Fibroblast of mammary gland (primary cell): ENCODE measurements around the gene RBBP7.

ENCODE experiments used
- DNase-seq: peaks from one replicate; pipeline ENCODE4 v3.0.0-alpha.2; 2010; ENCODE audit warnings: low read depth
- H3K4me3 ChIP-seq: 2 replicates; pipeline ENCODE4 v1.5.1; 2011; ENCODE audit warnings: low read depth, mild to moderate bottlenecking, low read length, moderate library complexity; ENCODE audit not compliant: control insufficient read depth
- TF ChIP-seq, protein P1 (sequence below): conservative IDR thresholded peaks from 2 replicates; pipeline ENCODE4 v1.5.1; 2011; ENCODE audit warnings: low read depth, low read length, inconsistent platforms; ENCODE audit not compliant: control insufficient read depth, insufficient read depth

The RBBP7 gene

GRCh38 chrX:16842684-16843083, 27.5 kb downstream of the RBBP7 start:
- no peak overlapping the region for H3K4me3 ChIP-seq
- TF ChIP-seq, protein P1, sequence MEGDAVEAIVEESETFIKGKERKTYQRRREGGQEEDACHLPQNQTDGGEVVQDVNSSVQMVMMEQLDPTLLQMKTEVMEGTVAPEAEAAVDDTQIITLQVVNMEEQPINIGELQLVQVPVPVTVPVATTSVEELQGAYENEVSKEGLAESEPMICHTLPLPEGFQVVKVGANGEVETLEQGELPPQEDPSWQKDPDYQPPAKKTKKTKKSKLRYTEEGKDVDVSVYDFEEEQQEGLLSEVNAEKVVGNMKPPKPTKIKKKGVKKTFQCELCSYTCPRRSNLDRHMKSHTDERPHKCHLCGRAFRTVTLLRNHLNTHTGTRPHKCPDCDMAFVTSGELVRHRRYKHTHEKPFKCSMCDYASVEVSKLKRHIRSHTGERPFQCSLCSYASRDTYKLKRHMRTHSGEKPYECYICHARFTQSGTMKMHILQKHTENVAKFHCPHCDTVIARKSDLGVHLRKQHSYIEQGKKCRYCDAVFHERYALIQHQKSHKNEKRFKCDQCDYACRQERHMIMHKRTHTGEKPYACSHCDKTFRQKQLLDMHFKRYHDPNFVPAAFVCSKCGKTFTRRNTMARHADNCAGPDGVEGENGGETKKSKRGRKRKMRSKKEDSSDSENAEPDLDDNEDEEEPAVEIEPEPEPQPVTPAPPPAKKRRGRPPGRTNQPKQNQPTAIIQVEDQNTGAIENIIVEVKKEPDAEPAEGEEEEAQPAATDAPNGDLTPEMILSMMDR = no peak

DNA sequence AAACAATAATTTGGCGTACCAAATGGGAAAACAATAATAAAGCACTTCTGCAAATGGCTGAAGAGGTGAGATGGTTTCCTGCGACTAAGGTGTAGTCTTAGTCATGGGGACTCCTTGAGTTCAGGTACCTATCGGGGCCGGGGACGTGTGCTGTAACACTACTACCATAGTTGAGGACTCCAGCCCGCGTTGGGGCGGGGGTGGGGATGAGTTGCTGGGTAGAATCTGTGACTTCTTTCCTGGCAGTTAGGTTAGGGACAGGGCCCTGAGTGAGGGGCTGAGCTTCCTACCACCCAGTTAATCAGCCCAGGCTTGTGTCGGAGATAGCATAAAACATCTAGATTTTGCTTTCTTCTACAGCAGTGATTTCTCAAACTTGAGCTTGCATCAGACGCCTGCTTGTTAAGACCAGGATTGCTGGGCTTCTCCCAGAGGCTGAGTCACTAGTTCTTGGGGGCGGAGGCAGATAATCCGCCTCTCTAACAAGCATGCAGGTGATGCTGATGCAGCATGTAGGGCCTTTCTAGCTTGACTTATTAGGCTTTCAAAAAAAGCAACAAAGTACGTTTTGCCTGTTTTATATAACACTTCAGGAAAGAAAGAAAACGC, 30.2 kb downstream of the RBBP7 start:
- DNase-seq = peak; percentile 83
- no peak overlapping the region for H3K4me3 ChIP-seq
- TF ChIP-seq, protein P1 = no peak

More at GRCh38 chrX:16842684-16843083, 27.5 kb downstream of the RBBP7 start:
- DNase-seq = peak; percentile 27

- no peak for DNase-seq
These were observed 30.8 kb downstream of the RBBP7 start for GRCh38 chrX:16839219-16839851.

GRCh38 chrX:16838202-16839066, 31.7 kb downstream of the RBBP7 start:
- no peak overlapping the region for H3K4me3 ChIP-seq
- DNase-seq = peak; percentile 81
- TF ChIP-seq, protein P1 = no peak

More at GRCh38 chrX:16839219-16839851, 30.8 kb downstream of the RBBP7 start:
- no peak overlapping the region for H3K4me3 ChIP-seq
- TF ChIP-seq, protein P1 = no peak

DNA sequence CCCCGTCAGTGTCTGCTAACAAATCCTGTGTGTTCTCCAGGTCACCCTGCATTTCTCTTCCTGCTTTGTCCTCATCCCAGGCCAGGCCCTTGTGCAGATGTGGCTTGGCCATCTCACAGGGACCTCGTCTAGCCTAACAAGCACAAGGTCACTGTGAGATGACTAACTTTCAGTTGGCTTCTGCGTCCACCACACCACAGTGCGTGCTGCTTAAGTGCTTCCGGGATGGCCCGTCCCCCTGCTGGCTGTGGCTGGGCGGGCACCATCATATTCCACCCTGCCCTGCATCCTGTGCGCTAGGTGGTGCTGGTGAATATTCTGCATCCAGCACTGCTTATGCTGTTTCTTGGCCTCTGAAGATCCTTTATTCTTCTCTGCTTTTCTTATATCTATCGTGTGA, 33.8 kb downstream of the RBBP7 start:
- DNase-seq = peak; percentile 41
- TF ChIP-seq, protein P1 = peak; percentile 29
- no peak overlapping the region for H3K4me3 ChIP-seq

DNA sequence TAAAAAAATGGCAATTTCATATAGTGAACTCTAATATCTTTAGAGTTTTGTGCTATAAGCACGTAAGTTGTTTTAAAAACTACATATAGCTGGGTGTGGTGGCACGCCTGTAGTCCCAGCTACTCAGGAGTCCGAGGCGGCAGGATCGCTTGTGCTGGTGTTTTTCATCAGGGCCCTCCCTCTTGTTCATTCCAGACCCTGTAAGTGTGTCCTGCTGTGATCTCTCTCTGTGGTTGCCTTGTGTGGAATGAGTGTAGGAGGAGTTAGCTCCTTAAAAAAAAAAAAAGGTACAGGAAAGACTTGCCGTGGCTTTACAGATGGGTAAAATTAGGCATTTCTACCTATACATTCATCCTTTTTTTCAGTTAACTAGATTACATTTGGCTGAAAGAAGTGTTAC, 35.4 kb downstream of the RBBP7 start:
- TF ChIP-seq, protein P1 = no peak
- no peak overlapping the region for H3K4me3 ChIP-seq
- DNase-seq = no peak
